PC-9 (cell line): ENCODE measurements around the gene FGF14.

Source experiments
- CTCF ChIP-seq: fragments of 200-600 bp; sonication (generic); conservative IDR thresholded peaks from 2 replicates; pipeline ENCODE4 v1.6.1; 2017; ENCODE audit warnings: mixed run types, antibody characterized with exemption, mild to moderate bottlenecking, moderate library complexity
- EZH2 ChIP-seq: fragments of 200-600 bp; sonication (generic); IDR thresholded peaks from 2 replicates; pipeline ENCODE4 v1.8.0; 2017; ENCODE audit warnings: antibody characterized with exemption, low read depth

GRCh38 chr13:101746513-101746912 is 655.3 kb downstream of the FGF14 start:
- no peak for TF ChIP-seq CTCF
- no peak for TF ChIP-seq EZH2
